ENCODE data around the gene UBE2L5. TPM values are rescaled to one million over a fixed set of nuclear protein-coding genes. Genes with fewer than 3 reads are reported as not detected.

Gene UBE2L5
- total and polyA plus RNA-seq, 8 donors, result 0.28 to 0.95 (median 0.40) TPM; not detected in 2

- intact Hi-C loops (cut with DNase I), result no loop called here
- no peak for ATAC-seq
Measured at GRCh38 chr13:30418075-30418716, 4.1 kb upstream of the UBE2L5 start.

DNA sequence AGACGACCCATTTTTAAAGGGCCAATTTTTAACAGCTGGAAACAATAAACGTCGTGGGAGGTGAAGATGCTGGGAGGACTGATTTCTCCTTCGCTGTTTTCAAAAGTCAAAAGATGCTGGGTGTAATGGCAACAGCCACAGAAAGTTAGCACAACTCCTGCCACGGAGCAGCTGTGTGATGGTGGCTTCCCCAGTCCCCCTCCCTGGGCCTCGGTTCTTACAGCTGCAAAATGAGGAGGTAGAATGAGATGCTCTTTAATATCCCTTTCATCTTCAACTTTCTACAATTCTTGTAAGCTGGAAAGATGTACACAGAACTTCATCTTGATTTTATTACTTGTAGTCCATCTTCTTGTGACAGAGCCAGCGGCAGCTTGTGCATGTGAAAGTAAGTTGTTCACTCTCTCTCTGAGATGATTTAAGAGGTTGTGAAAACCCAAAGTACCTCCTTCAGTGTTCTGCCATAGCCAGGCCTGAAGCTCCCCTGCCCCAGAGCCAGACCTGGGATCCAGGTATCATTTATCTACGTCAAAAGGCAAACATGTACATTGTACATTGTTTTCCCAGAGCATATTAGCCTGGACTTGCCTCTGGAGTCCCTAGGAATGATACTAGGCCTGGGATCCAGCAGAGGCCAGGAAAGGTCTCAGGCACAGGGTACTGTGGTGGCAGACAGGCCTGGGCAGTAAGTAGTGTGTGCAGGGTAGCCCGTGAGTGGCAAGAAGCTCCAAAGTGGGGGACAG lies 3.4 kb upstream of the UBE2L5 start:
- ATAC-seq (no peak), DNase-seq (no peak)
- no peaks in the 10 kb centered on the region for H3K27me3 ChIP-seq
- no peak overlapping the region for H3K27ac ChIP-seq
- H3K36me3 ChIP-seq, result no peaks in the 10 kb centered on the region
- H3K4me3 ChIP-seq, result no peak overlapping the region
- TF ChIP-seq, protein P1, sequence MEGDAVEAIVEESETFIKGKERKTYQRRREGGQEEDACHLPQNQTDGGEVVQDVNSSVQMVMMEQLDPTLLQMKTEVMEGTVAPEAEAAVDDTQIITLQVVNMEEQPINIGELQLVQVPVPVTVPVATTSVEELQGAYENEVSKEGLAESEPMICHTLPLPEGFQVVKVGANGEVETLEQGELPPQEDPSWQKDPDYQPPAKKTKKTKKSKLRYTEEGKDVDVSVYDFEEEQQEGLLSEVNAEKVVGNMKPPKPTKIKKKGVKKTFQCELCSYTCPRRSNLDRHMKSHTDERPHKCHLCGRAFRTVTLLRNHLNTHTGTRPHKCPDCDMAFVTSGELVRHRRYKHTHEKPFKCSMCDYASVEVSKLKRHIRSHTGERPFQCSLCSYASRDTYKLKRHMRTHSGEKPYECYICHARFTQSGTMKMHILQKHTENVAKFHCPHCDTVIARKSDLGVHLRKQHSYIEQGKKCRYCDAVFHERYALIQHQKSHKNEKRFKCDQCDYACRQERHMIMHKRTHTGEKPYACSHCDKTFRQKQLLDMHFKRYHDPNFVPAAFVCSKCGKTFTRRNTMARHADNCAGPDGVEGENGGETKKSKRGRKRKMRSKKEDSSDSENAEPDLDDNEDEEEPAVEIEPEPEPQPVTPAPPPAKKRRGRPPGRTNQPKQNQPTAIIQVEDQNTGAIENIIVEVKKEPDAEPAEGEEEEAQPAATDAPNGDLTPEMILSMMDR (IDR thresholded peaks at IDR 0.05), result no peak
- peaks cover 6 to 18% of the 10 kb centered on the region in 2 donors for H3K4me1 ChIP-seq
- intact Hi-C loops (cut with DNase I), result no loop called here
- no peaks in the 10 kb centered on the region for H3K9me3 ChIP-seq

More at GRCh38 chr13:30418075-30418716, 4.1 kb upstream of the UBE2L5 start:
- Histone ChIP-seq H3K36me3 (no peaks in the 10 kb centered on the region), H3K27me3 (no peaks in the 10 kb centered on the region), H3K27ac (no peak overlapping the region), H3K9me3 (no peaks in the 10 kb centered on the region), H3K4me3 (no peak overlapping the region), H3K4me1 (peaks cover 6 to 25% of the 10 kb centered on the region in 2 donors)
- no peak for DNase-seq
- TF ChIP-seq, protein P1 (IDR thresholded peaks at IDR 0.05), result no peak

- intact Hi-C loops (cut with DNase I), result no loop called here
Measured at GRCh38 chr13:30421093-30422053, 920 bp upstream of the UBE2L5 start.

GRCh38 chr13:30423891-30424290 lies 1.6 kb downstream of the UBE2L5 start:
- Histone ChIP-seq H3K27ac (no peak overlapping the region), H3K4me3 (no peak overlapping the region), H3K36me3 (no peaks in the 10 kb centered on the region), H3K9me3 (no peaks in the 10 kb centered on the region), H3K27me3 (no peaks in the 10 kb centered on the region), H3K4me1 (peaks cover 6 to 17% of the 10 kb centered on the region in 2 donors)
- no peak for ATAC-seq
- DNase-seq, result no peak
- intact Hi-C loops (cut with DNase I), result no loop called here
- TF ChIP-seq, protein P1 (IDR thresholded peaks at IDR 0.05), result no peak

More at GRCh38 chr13:30421093-30422053, 920 bp upstream of the UBE2L5 start:
- H3K4me3 ChIP-seq, result peak overlapping the region; percentile 43 to 58
- H3K36me3 ChIP-seq, result no peaks in the 10 kb centered on the region
- H3K27ac ChIP-seq, result peak overlapping the region; percentile 95 to 96
- DNase-seq, result peak; percentile 80 to 97 (median 87)
- H3K27me3 ChIP-seq, result no peaks in the 10 kb centered on the region
- H3K4me1 ChIP-seq, result peaks cover 6 to 17% of the 10 kb centered on the region in 2 donors
- peak; percentile 89 for ATAC-seq
- H3K9me3 ChIP-seq, result no peaks in the 10 kb centered on the region
- TF ChIP-seq, protein P1 (IDR thresholded peaks at IDR 0.05), result no peak

All from left lung (tissue), 10 donors.